Kidney (tissue), 14 donors: ENCODE measurements around the gene USP33. TPM values are rescaled to one million over a fixed set of nuclear protein-coding genes. Genes with fewer than 3 reads are reported as not detected.

Source experiments
- DNase-seq, 5 donors: peaks; one replicate each; pipeline ENCODE4 v3.0.0-alpha.2; 2013 to 2020
- FAIRE-seq: peaks from 2 replicates; lab custom pipeline; 2012; peaks lifted over from hg19 to GRCh38; lab: Jason Lieb, UNC
- H3K27ac ChIP-seq, 2 donors: one replicate each; pipeline ENCODE4 v1.7.0; 2013; ENCODE audit warnings: low read depth in 2 of 2, low read length in 2 of 2, inconsistent platforms in 1 of 2
- H3K27me3 ChIP-seq: one replicate; pipeline ENCODE4 v1.7.1; 2013; ENCODE audit warnings: low read length, inconsistent platforms; ENCODE audit not compliant: control insufficient read depth, insufficient read depth
- H3K36me3 ChIP-seq, 3 donors: one replicate each; pipeline versions ENCODE4 v1.7.0 to v1.7.1; 2013; ENCODE audit warnings: low read length in 3 of 3, control low read depth in 1 of 3, inconsistent platforms in 1 of 3; ENCODE audit not compliant: insufficient read depth in 3 of 3, control insufficient read depth in 2 of 3
- H3K4me1 ChIP-seq, 3 donors: one replicate each; pipeline versions ENCODE4 v1.7.0 to v1.7.1; 2013; ENCODE audit warnings: low read length in 3 of 3, inconsistent platforms in 1 of 3, low read depth in 1 of 3; ENCODE audit not compliant: control insufficient read depth in 2 of 3, insufficient read depth in 2 of 3
- H3K4me3 ChIP-seq, 3 donors: one replicate each; pipeline versions ENCODE4 v1.7.0 to v1.8.1; 2013; ENCODE audit warnings: low read length in 3 of 3, control low read depth in 1 of 3, inconsistent platforms in 1 of 3
- H3K9ac ChIP-seq, 3 donors: one replicate each; pipeline versions ENCODE4 v1.7.0 to v1.7.1; 2013; ENCODE audit warnings: low read length in 3 of 3, control low read depth in 1 of 3, inconsistent platforms in 1 of 3
- H3K9me3 ChIP-seq, 3 donors: one replicate each; pipeline versions ENCODE4 v1.7.0 to v1.7.1; 2013; ENCODE audit warnings: low read length in 3 of 3, control low read depth in 1 of 3, inconsistent platforms in 1 of 3; ENCODE audit not compliant: control insufficient read depth in 2 of 3, insufficient read depth in 1 of 3
- CTCF ChIP-seq: IDR thresholded peaks from 3 replicates; pipeline ENCODE4 v1.5.1; 2012; ENCODE audit warnings: mild to moderate bottlenecking, moderate library complexity, borderline replicate concordance; ENCODE audit not compliant: insufficient read depth; ENCODE audit errors: extremely low read depth
- intact Hi-C: fragments of 100-400 bp; cut with DNase I; formaldehyde crosslinking; loops from one replicate; pipeline ENCODE4 v1.11.1; 2022
- polyA plus RNA-seq: library from polyadenylated mRNA; stranded (reverse); fragments of 350-450 nt; fragmentation: Illumina TruSeq; extraction: RNeasy Lipid Tissue Mini Kit (QIAGEN cat#74804); gene quantifications from one replicate; pipeline ENCODE4 v1.2.3, GENCODE V29; 2014; ENCODE audit warnings: low read depth, low replicate concordance; ENCODE audit not compliant: insufficient read depth
- total RNA-seq: library from RNA; stranded (reverse); fragmentation: NEBNext Ultra II Directional; extraction: Animal tissue kit (Norgen Biotek cat#: 25700); gene quantifications from one replicate; pipeline ENCODE4 v1.2.1, GENCODE V29; 2021
- donor health status: control.
- donor health status: control.
- donor health status: control.
- donor health status: control.
- donor health status: control.
- donor health status: DM: yes; HTN: yes; CAD: no.
- donor health status: Normal renal cell carcinoma (clear cell type).

The USP33 gene
- total and polyA plus RNA-seq, 2 donors from 2014 or later: 25.7 to 63.3 TPM

DNA sequence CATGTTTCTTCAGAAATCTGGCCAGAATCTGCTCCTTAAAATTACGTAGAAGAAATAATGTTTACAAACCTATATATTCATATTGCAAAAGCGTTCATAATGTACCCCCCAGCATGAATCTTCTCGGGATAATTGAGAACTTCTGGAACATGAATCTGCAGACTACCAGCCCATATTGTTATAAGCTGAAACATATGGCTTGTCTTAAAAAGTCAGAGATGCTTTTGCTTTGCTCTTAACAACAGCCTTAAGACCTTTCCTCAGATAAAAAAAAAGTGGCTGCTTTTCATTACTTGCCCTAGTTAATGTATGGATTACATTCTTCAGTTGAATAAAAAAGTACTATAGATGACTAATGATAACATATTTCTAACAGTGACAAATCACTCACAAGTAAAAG, 62.2 kb downstream of the USP33 start:
- Histone ChIP-seq H3K9me3 (peaks cover 0 to 2% (median 0%) of the 10 kb centered on the region in 3 donors), H3K9ac (no peak overlapping the region), H3K4me1 (no peaks in the 10 kb centered on the region), H3K36me3 (peaks cover 0 to 6% (median 0%) of the 10 kb centered on the region in 3 donors), H3K27me3 (no peaks in the 10 kb centered on the region), H3K27ac (no peak overlapping the region), H3K4me3 (no peak overlapping the region)
- FAIRE-seq: no peak
- no peak for TF ChIP-seq CTCF
- DNase-seq: no peak
- intact Hi-C loops: no loop called here

GRCh38 chr1:77688939-77689338, 70.7 kb downstream of the USP33 start:
- Histone ChIP-seq H3K4me3 (no peak overlapping the region), H3K9ac (no peak overlapping the region), H3K4me1 (peaks cover 0 to under 1% (median 0%) of the 10 kb centered on the region in 3 donors), H3K9me3 (no peaks in the 10 kb centered on the region), H3K36me3 (no peaks in the 10 kb centered on the region), H3K27ac (no peak overlapping the region), H3K27me3 (no peaks in the 10 kb centered on the region)
- intact Hi-C loops: no loop called here
- DNase-seq (no peak), FAIRE-seq (no peak)
- TF ChIP-seq CTCF: no peak

- Histone ChIP-seq H3K4me3 (peak overlapping the region in 1 of 3 donors; percentile 25), H3K4me1 (peaks cover 0 to 5% (median 0%) of the 10 kb centered on the region in 3 donors), H3K9me3 (no peaks in the 10 kb centered on the region), H3K9ac (no peak overlapping the region), H3K36me3 (no peaks in the 10 kb centered on the region), H3K27me3 (no peaks in the 10 kb centered on the region), H3K27ac (no peak overlapping the region)
- FAIRE-seq (no peak), DNase-seq (peak; percentile 58 to 86 (median 77))
- no peak for TF ChIP-seq CTCF
- intact Hi-C loops: no loop called here
Observed at GRCh38 chr1:77687519-77687906, 72.1 kb downstream of the USP33 start.
